GM12875 (cell line): ENCODE data around the gene DKK3.

Source experiments
- H3K4me3 ChIP-seq: one replicate; pipeline ENCODE4 v1.5.1; 2011; ENCODE audit warnings: low read depth, low read length, control low read depth
- TF ChIP-seq, protein P1 (sequence below): IDR thresholded peaks from 2 replicates; pipeline ENCODE4 v1.5.1; 2011; ENCODE audit warnings: low read depth, mild to moderate bottlenecking, control low read depth, inconsistent platforms, low read length, moderate library complexity, borderline replicate concordance; ENCODE audit not compliant: insufficient read depth

Gene DKK3

DNA sequence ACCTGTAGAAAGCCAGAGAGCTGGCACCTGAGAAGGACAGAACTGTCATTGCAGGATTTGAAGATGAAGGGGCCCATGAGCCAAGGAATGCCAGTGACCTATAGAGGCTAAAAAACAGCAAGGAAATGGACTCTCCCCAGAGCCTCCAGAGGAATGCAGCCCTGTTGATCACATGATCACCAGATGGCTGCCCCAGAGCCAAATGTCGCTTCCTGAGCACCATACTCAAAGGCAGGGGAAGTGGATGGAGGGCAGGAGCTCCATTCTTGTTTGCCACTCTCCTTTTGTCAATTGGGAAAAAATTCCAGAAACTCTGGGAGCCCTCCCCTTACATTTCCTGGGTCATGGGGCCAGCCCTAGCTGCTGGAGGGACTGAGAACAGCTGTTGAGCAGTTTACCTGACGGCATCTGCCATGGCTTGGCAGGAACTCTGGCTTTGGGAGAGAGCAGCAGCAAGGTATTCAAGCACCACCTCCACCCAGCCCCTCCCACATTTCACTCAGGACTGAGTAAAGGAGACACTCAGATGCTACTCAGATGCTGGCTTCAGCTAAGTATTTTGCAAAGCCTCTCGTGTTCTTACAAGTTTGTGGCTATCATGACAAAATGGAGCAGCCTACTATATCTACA, 46.9 kb downstream of the DKK3 start:
- no peak overlapping the region for H3K4me3 ChIP-seq
- TF ChIP-seq, protein P1, sequence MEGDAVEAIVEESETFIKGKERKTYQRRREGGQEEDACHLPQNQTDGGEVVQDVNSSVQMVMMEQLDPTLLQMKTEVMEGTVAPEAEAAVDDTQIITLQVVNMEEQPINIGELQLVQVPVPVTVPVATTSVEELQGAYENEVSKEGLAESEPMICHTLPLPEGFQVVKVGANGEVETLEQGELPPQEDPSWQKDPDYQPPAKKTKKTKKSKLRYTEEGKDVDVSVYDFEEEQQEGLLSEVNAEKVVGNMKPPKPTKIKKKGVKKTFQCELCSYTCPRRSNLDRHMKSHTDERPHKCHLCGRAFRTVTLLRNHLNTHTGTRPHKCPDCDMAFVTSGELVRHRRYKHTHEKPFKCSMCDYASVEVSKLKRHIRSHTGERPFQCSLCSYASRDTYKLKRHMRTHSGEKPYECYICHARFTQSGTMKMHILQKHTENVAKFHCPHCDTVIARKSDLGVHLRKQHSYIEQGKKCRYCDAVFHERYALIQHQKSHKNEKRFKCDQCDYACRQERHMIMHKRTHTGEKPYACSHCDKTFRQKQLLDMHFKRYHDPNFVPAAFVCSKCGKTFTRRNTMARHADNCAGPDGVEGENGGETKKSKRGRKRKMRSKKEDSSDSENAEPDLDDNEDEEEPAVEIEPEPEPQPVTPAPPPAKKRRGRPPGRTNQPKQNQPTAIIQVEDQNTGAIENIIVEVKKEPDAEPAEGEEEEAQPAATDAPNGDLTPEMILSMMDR: no peak

DNA sequence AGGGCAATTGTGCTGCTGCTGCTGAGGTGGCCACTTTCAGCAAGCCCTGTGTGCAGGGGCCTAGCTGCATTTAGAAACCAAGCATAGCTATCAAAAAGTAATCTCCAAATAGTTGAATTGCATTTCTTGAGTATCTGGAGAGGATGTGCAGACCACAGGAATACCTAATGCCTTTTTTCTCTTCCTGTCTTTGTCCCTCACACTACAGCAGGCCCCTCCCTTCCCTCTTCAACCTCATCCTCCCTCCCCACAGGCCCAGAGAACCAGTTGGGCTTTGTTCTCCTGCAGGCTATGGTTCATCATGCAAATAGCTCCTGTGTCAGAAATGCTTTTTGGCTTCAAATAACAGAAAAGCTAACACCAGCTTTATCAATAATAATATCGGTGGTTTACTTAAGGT, 47.7 kb downstream of the DKK3 start:
- H3K4me3 ChIP-seq: no peak overlapping the region
- TF ChIP-seq, protein P1: no peak

DNA sequence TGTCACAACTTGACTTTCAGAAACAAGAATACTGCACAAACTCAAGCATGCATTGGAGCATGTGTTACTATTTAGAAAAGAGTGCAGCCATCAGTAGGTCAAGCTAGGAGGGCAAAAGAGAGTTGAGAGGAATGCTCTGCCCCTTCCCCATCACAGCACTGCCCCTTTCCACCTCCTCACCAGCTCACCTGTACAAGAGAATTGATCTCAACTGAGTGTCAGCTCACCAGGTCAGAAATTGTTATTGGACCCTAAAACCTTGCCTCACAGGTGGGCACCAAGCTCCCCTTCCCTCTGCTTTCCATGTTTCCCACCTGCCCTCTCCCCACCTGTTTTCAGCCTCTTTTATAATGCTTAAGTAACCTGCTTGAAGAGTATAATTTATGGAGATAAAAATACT, 48.8 kb downstream of the DKK3 start:
- no peak overlapping the region for H3K4me3 ChIP-seq
- TF ChIP-seq, protein P1: no peak

DNA sequence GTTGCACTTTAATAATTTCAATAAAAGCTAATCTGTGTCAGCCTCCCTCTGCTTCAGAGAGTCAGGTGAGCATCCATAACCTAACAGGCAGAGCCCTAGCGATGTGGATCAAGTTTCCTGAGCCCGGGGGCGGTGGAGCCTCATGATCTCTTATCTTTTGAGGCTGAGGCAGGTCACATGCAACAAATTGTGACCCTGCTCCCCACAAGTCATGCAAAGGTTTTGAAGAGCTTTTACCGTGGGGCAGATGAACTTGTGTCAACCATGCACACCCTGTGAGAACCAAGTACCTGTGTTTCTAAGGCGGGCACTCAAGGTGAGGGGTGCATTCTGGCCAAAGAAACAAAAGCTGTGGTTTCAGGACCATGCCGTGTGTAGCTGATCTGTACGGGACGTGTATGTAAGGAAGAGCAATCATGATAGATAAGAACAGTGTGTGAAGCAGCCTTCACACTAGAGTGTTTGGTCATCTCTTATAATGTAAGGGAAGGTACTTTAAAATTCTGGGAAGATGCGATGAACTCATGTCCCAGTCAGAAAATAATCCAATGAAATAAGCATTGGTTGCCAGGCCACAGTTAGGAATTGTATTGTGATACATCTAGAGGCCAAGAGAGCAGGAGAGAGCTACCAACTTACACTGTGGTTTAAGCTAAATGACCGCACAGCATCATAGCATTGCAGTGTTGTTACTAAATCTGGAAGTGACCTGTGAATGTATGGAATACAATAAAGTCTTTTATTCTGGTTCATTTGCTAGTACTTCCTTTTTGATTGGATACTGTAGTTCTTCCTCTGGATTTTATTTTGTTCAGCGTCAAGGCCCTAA, 49.8 kb downstream of the DKK3 start:
- no peak overlapping the region for H3K4me3 ChIP-seq
- TF ChIP-seq, protein P1: no peak

DNA sequence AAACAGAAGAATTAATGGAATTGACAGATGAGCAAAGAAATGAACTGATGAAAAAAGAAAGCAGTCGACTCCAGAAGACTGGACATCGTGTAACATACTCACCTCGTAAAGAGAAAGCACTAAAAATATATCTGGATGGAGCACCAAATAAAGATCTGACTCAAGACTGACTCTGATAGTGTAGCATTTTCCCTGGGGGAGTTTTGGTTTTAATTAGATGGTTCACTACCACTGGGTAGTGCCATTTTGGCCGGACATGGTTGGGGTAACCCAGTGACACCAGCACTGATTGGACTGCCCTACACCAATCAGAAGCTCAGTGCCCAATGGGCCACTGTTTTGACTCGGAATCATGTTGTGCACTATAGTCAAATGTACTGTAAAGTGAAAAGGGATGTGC, 52.4 kb downstream of the DKK3 start:
- TF ChIP-seq, protein P1: no peak
- no peak overlapping the region for H3K4me3 ChIP-seq

DNA sequence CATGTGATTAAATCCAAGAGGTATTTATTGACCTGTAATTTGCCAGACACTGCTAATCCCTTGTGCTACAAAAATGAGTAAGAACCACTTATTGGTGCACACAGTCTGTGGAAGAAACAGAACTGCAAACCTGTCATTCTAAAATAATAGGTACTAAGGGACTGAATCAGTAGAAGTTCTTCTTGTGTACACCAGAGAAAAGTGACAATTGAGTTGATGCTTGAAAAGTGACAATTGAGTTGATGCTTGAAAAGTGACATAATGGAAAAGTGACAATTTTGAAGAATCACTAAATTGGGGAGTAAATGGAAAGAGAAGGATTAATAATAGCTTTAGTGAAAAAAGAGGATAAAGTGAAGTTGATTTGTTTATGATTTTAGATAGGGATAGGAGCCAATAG, 56.4 kb downstream of the DKK3 start:
- H3K4me3 ChIP-seq: no peak overlapping the region
- TF ChIP-seq, protein P1: no peak

DNA sequence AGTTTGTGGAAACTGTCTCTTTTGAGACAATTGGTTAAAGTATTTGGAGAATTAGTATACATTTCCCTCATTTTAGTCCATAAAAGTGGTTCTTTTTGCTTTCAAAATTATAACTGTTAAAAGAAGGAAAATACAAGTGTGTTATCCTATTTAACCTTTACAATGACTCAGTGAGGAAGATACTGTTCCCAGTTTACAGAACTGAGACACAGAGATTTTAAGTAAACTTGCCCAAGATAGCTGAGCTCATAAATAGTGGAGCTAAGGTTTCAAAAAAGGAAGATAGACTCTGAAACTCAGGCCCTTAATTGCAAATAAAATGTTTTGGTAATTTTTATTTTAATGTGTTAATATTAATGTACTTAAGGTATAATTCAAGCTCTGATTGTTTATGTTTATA, 58.9 kb downstream of the DKK3 start:
- TF ChIP-seq, protein P1: no peak
- no peak overlapping the region for H3K4me3 ChIP-seq
